Right lung (tissue), 5 donors: ENCODE measurements around the gene KRT6B. TPM values are rescaled to one million over a fixed set of nuclear protein-coding genes. Genes with fewer than 3 reads are reported as not detected.
"Not testable (repeated sequence)": the region's sequence is repeated elsewhere in the genome, so short reads cannot be mapped to it uniquely, and the experiment has no call there.

Experiments used
- DNase-seq, 2 donors: peaks; one replicate each; pipeline ENCODE4 v3.0.0-alpha.2; 2013
- polyA plus RNA-seq, 5 donors: library from polyadenylated mRNA; unstranded; fragments of 120-200 nt; gene quantifications; one replicate each; pipeline versions ENCODE4 v1.2.1 to v1.2.3, GENCODE V29; 2013; ENCODE audit warnings: inconsistent platforms in 1 of 5, low replicate concordance in 1 of 5; ENCODE audit not compliant: insufficient read length in 5 of 5, insufficient read depth in 1 of 5

Gene KRT6B
- polyA plus RNA-seq, 5 donors = not detected

DNA sequence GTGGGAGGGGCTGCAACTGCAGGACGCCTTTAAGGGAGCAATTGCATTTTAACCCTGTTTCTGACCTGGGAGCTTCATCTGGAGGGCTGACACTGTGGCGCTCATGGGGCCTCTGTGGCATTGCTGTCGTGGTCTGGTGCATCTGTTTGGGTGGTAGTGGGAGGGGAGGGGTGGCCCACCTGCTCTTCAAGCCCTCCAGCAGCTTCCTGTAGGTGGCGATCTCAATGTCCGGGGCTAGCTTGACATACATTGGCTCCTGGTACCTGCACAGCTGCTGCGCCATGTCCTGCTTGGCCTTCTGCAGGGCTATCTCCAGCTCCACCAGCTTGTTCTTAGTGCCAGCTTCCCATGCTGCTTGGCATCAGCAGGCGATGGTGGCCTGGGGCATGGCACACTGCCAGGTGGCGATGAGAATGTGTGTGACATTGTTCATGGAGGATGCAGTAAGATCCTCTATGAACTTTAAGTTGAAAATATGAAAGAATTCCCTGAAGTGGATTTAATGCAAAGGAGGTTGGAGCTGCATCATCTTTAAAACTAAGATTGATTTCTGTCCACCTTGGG lies 38.1 kb downstream of the KRT6B start:
- no peak for DNase-seq

DNA sequence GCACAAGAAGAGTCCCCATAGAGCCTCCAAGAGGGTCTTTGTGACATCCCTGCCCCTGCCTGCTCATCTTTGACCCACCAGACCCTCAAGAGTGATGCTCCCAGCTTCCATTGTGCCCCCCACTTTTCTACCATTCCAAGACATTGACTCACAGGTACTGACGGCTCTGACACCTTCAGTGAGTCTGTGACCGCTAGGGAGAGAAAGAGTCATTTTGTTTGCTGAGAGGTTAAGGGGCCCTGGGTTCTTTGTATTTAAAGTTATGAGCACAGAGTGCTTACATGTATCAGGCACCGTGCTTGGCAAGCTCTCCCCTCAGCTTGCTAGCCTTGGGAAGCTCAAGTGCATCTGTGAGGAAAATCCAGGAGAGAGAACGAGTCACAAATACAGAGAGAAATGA lies 38.7 kb downstream of the KRT6B start:
- DNase-seq = no peak

- no peak for DNase-seq
These were observed 40.1 kb downstream of the KRT6B start for GRCh38 chr12:52411815-52412214.

DNA sequence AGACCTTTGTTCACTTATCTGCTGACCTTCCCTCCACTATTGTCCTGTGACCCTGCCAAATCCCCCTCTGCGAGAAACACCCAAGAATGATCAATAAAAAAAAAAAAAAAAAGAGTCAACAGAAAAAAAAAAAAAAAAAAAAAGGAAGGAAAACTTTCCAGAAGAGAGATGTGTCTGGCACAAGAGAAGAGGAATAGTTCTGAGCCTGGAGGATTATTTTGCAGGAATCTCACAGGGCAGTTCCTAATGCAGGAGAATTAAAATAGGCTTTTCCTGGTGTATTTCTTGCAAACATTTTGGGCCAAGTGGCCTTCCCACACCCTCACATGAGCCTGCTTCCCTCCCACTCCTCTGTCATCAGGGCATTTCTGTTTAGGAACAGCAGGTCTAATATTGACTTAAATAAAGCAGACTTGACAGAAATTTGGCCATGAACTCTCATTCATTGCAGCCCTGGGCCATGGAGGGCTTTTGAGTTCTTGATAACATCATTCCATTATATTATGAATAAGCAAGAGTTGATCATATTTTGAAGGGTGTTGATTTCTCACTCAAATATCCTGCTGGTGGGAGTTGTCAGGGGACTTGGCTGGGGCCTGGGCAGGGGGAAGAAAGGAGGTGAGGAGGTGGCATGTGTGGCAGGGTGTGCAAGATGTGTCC lies 41.2 kb downstream of the KRT6B start:
- not testable (repeated sequence) for DNase-seq

DNA sequence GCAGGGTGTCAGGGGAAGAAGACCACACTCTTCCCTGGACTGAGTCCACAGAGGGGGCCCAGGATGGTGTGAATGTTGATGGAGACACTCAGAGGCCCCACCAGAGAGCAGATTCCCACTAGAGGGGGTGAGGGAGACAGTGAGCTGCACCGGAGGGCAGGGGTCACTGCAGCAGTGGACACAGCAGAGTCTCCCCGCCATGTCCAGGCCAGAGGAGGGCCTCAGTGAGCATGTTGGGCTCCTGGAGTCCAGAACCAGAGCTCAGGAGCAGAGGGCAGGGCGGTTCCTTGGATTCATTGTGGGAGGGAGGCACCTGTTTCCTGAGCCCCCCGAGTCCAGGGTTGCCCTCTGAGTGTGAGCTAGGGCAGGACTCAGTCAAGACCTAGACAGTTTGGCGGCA lies 44.0 kb downstream of the KRT6B start:
- no peak for DNase-seq

DNA sequence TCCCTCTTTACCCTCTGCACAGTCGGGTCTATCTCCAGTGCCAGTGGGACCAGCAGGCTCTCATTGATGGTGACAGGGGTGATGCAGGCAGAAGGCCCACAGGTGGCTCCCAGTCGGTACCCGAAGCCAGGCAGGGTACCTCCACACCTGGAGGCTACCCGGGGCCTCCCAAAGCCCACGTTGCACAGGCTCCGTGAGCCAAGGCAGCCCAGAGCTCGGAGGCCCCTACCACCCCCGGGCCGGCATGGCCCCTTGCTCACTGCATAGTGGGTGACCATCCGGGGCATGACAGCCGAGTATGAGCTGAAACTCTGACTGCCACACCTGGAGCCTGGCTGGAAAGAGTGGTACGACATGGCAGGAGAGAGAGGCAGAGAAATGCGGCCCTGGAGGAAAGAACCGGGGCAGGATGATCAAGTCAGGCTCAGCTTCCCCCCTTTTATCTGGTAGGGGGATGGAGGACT lies 46.0 kb downstream of the KRT6B start, which contains the start of gene KRT82:
Gene KRT82 (minus strand): TSS at position 414 of the 464 bp plus-strand sequence. CDS start 58 bp downstream, at position 356.
- DNase-seq = no peak

GRCh38 chr12:52404951-52405350 lies 47.0 kb downstream of the KRT6B start:
- no peak for DNase-seq

- DNase-seq = no peak
These were observed 48.4 kb downstream of the KRT6B start for GRCh38 chr12:52403561-52403960.

GRCh38 chr12:52402873-52403540 lies 48.9 kb downstream of the KRT6B start:
- DNase-seq = no peak

GRCh38 chr12:52402377-52402776 lies 49.6 kb downstream of the KRT6B start:
- DNase-seq = no peak

DNA sequence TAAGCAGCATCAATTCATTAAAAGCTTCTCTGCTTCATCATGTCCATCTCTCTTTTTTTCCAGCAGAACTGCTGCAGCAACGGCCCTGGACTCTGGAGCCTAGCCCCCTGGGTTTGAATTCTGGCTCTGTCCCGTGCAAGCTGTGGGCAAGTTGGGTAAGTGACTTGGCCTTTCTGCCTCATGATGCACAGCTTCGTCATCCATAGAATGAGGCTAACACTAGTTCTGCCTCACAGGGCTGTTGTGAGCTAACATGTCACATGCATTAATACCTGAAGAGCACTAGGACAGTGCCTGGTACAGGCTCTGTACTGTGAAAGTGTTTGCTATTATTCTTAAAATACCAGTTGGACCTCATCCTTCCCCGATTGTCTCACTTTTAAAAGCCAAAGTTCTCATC lies 50.0 kb downstream of the KRT6B start:
- no peak for DNase-seq

DNA sequence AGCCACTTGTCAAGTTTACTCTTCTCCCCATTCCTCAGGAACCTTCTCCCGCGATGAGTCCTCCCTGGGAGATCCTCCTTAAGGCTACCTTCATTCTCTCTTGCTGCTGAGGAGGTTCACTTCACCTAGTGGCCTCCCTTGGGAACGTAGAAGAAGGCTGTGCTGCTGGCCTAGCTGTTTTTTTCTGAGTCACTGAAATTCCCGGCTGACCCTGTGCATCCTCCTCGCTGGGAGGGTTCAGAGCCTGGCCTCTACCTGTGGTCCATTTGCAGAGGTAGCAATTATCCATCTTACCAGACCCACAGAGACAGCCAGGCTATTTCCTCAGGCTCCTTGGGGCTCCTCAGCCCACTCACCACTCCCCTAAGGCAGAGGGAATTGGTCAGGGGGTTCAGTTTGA lies 50.4 kb downstream of the KRT6B start:
- DNase-seq = no peak

- no peak for DNase-seq
These were observed 51.0 kb downstream of the KRT6B start for GRCh38 chr12:52400906-52401305.

- DNase-seq = no peak
These were observed 52.2 kb downstream of the KRT6B start for GRCh38 chr12:52399756-52400155.

GRCh38 chr12:52398176-52398575 lies 53.8 kb downstream of the KRT6B start:
- no peak for DNase-seq

DNA sequence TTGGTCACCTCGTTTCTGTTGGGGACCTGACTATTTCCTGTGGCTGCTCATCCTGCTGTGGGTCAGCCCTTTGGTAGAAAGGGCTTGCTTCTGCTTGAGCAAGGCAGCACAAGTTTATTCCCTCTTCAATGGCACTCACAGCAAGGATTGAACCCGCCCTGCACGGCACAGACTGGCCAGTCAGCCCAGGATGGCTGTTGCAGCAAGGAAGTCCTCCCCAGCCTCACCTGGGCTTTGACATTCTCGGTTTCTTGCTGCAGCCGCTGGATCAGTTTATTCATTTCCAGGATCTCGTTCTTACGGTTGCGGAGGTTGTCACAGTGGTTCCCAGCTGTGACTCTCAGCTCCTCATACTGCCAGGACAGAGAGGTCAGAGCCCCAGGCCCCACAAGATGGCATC lies 55.3 kb downstream of the KRT6B start:
- DNase-seq = no peak

Other genes with a start within 250 kb of the KRT6B start
- gene KRT7, start 218.9 kb downstream of the KRT6B start, polyA plus RNA-seq = 10 to 100 TPM; 13.7 to 47.1 (median 24.3) TPM
- under 1 TPM in 4 of 5 donors, not detected in 1; 0.08 to 0.24 (median 0.18) TPM for gene KRT86, start 177.5 kb downstream of the KRT6B start, polyA plus RNA-seq
- gene KRT81, start 160.6 kb downstream of the KRT6B start, polyA plus RNA-seq = under 1 TPM in 3 of 5 donors, not detected in 2; 0.11 to 0.24 (median 0.16) TPM
- gene KRT83, start 130.7 kb downstream of the KRT6B start, polyA plus RNA-seq = not detected
- under 1 TPM in 1 of 5 donors, not detected in 4; 0.06 TPM for gene KRT85, start 84.7 kb downstream of the KRT6B start, polyA plus RNA-seq
- not detected for gene KRT84, start 66.5 kb downstream of the KRT6B start, polyA plus RNA-seq
- gene KRT82, start 45.8 kb downstream of the KRT6B start, polyA plus RNA-seq = not detected
- gene KRT75, start 17.8 kb downstream of the KRT6B start, polyA plus RNA-seq = not detected
- under 1 TPM in 1 of 5 donors, not detected in 4; 0.08 TPM for gene KRT6C, start 21.7 kb upstream of the KRT6B start, polyA plus RNA-seq
- gene KRT6A, start 41.1 kb upstream of the KRT6B start, polyA plus RNA-seq = under 1 TPM in 1 of 5 donors, not detected in 4; 0.20 TPM
- gene KRT5, start 68.2 kb upstream of the KRT6B start, polyA plus RNA-seq = 1 to 10 TPM in 1 of 5 donors, under 1 TPM in 4; 0.29 to 1.0 (median 0.47) TPM
- gene KRT71, start 101.0 kb upstream of the KRT6B start, polyA plus RNA-seq = under 1 TPM in 3 of 5 donors, not detected in 2; 0.06 to 0.12 (median 0.08) TPM
- not detected for gene KRT74, start 121.7 kb upstream of the KRT6B start, polyA plus RNA-seq
- gene KRT72, start 149.3 kb upstream of the KRT6B start, polyA plus RNA-seq = under 1 TPM; 0.09 to 0.46 (median 0.18) TPM
- under 1 TPM in 4 of 5 donors, not detected in 1; 0.10 to 0.19 (median 0.15) TPM for gene KRT73, start 166.4 kb upstream of the KRT6B start, polyA plus RNA-seq
- not detected for gene KRT2, start 200.1 kb upstream of the KRT6B start, polyA plus RNA-seq
- gene KRT1, start 228.3 kb upstream of the KRT6B start, polyA plus RNA-seq = under 1 TPM; 0.25 to 0.81 (median 0.71) TPM